ENCODE data around the gene PLEKHB1.
"Not testable (repeated sequence)": the region's sequence is repeated elsewhere in the genome, so short reads cannot be mapped to it uniquely, and the experiment has no call there.

PLEKHB1 gene

DNA sequence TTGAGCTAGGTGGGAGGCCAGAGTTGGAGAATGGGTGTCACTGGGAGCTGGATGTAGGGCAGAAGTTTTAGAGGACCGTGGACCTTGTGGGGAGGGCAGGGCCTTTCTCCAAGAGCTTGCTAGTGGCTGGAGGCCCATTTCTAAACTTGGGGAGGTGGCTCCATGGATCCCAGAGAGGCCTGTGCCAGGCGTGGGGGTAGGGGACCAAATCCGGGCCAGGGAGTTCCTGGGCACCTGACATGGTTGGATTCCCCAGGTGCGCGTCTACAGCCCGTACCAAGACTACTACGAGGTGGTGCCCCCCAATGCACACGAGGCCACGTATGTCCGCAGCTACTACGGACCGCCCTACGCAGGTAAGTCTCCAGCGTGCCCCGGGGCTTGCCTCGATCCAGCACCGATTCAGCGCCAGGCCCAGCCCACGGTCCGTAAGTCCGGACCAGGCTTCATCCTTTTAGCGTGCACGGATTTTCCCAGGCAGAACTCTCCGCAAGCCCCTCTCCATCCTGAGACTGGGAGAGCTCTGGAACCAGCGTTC lies 14.2 kb downstream of the PLEKHB1 start:
- Histone ChIP-seq H3K9me3 (ENCODE audit: control insufficient read depth, insufficient read depth, low read depth, low read length) (no peaks in the 10 kb centered on the region), H3K9ac (ENCODE audit: low read length) (no peak overlapping the region), H3K27ac (ENCODE audit: low read depth, low read length) (no peak overlapping the region), H3K27me3 (ENCODE audit: control insufficient read depth, insufficient read depth, low read length) (peaks cover 32% of the 10 kb centered on the region), H3K4me1 (ENCODE audit: control insufficient read depth, insufficient read depth, low read length) (peaks cover 10% of the 10 kb centered on the region; the same call in 1 of the 2 replicates), H3K4me3 (ENCODE audit: low read depth, low read length) (peak overlapping the region; percentile 10; the same call in 1 of the 2 replicates), H3K36me3 (ENCODE audit: control insufficient read depth, insufficient read depth, low read length) (no peaks in the 10 kb centered on the region)

DNA sequence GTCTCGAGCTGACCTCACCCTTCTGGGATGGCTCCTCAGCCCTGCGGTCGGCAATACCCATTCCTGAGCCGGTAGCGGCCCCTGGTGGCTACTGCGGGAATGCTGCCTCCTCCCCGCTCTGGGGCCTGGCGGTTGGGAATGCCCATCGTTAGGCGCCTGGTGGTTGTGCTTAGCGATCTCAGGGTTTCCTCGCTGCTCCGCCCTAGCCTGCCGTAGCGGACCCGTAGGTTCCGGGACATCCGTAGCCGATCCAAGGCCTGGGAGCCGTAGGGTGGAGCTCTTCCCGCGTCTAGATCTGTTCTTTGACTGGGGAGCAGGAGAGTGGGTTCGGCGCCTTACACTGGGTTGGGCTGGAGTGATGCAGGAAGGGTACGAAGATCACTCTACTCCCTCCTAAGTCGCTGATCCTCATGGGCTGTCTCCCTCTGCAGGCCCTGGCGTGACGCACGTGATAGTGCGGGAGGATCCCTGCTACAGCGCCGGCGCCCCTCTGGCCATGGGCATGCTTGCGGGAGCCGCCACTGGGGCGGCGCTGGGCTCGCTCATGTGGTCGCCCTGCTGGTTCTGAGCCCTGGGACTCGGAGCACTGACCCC lies 14.8 kb downstream of the PLEKHB1 start:
- H3K27ac ChIP-seq (ENCODE audit: low read depth, low read length): no peak overlapping the region
- H3K9me3 ChIP-seq (ENCODE audit: control insufficient read depth, insufficient read depth, low read depth, low read length): no peaks in the 10 kb centered on the region
- peak overlapping the region; percentile 58 for H3K4me3 ChIP-seq (ENCODE audit: low read depth, low read length)
- H3K27me3 ChIP-seq (ENCODE audit: control insufficient read depth, insufficient read depth, low read length): peaks cover 32% of the 10 kb centered on the region
- H3K36me3 ChIP-seq (ENCODE audit: control insufficient read depth, insufficient read depth, low read length): no peaks in the 10 kb centered on the region
- H3K4me1 ChIP-seq (ENCODE audit: control insufficient read depth, insufficient read depth, low read length): peaks cover 10% of the 10 kb centered on the region; the same call in 1 of the 2 replicates
- H3K9ac ChIP-seq (ENCODE audit: low read length): peak overlapping the region; percentile 67

DNA sequence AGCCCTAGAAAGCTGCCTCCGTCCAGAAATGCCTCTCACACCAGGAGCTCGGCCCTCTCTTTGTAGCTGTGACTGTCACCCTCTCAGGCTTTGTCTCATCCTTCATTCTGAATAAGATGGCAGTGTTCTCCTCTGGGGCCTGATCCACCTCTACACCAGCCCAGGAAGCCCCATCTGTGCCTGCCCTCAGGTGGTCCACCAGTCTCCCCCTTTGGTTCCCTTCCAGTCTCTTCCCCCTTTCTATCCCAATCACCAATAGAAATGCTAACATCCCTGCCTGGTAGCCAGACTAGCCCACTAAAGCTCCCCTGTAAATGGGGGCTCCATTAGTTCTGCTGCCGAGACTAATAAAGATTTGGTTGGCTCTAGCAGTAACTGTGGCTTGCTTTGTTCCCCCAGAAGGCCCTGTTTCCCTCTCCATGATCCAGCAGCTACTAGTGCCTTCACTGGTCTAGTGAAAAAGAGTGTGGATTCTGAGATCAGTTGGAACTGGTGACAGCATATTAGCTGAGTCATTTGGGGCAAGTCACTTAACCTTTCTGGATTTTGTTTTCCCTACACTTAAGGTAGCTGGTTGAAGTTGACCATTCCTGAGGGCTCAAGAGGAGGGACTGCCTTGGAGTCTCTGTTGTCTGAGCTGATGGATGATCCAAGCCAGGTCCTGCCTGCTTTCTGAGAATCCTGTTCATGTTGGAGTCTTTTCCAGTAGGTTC lies 16.2 kb downstream of the PLEKHB1 start:
- Histone ChIP-seq H3K27me3 (ENCODE audit: control insufficient read depth, insufficient read depth, low read length) (peaks cover 32% of the 10 kb centered on the region), H3K4me3 (ENCODE audit: low read depth, low read length) (no peak overlapping the region), H3K9ac (ENCODE audit: low read length) (no peak overlapping the region), H3K4me1 (ENCODE audit: control insufficient read depth, insufficient read depth, low read length) (peaks cover 10% of the 10 kb centered on the region; the same call in 1 of the 2 replicates), H3K36me3 (ENCODE audit: control insufficient read depth, insufficient read depth, low read length) (no peaks in the 10 kb centered on the region), H3K9me3 (ENCODE audit: control insufficient read depth, insufficient read depth, low read depth, low read length) (no peaks in the 10 kb centered on the region), H3K27ac (ENCODE audit: low read depth, low read length) (no peak overlapping the region)

DNA sequence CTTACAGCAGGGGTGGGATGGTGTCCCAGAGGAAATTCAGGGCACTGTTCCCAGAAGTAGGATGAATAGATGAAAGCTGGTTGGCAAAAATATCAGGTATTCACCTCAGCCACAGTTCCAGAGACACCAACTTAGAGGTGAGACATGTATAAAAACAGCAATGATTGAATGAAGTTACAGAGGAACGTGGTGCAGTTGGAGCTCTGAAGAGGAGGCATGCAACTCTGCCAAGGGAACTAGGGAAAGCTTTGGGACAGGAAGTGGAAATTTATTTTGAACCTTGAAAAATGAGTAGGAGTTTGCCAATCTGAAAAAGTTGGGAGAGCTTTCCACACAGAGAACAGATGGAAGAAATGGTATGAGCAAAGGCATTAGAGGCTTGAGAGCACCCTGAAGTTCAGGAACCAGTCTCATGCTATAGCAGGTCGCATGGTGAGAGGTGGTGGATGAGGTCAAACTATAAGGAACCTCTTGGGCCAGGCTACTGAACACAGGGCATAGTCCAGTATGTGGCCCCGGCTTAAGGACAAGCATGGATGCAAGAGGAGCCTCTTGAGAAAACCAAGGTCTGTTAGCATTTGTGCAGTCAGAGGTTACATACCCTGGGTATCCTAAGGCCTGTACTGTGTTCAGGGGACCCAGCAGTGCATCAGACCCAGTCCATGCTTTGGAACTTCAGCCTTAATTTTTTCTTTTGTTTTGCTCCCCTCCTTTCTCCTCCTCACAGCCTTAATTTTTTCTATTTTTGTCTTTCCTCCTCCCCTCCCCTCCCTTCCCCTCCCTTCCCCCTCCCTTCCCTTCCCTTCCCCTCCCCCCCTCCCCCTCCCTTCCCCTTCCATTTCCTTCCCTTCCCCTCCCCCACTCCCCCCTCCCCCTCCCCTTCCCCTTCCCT lies 17.5 kb downstream of the PLEKHB1 start:
- Histone ChIP-seq H3K4me1 (ENCODE audit: control insufficient read depth, insufficient read depth, low read length) (peaks cover 10% of the 10 kb centered on the region; the same call in 1 of the 2 replicates), H3K9ac (ENCODE audit: low read length) (no peak overlapping the region), H3K9me3 (ENCODE audit: control insufficient read depth, insufficient read depth, low read depth, low read length) (no peaks in the 10 kb centered on the region), H3K4me3 (ENCODE audit: low read depth, low read length) (no peak overlapping the region), H3K36me3 (ENCODE audit: control insufficient read depth, insufficient read depth, low read length) (no peaks in the 10 kb centered on the region), H3K27ac (ENCODE audit: low read depth, low read length) (no peak overlapping the region), H3K27me3 (ENCODE audit: control insufficient read depth, insufficient read depth, low read length) (peaks cover 32% of the 10 kb centered on the region)

DNA sequence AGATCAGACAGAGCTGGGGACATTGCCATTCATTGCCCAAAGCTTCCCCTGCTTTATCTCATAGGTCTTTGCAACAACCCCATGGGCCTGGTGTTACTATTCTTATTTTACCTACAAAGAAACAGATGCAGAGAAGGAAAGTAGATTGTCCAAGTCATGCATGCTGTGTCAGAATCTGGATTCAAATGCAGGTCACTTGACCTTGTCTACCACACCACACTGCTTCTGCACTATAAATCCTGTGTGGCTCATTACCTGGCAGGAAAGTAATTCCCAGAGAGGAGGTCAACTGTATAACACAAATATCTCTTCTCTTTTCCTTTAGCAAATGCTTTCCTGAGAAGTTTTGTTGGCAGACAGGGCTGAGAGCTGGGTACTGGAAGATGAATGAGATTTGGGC lies 18.5 kb downstream of the PLEKHB1 start:
- Histone ChIP-seq H3K9ac (ENCODE audit: low read length) (no peak overlapping the region), H3K9me3 (ENCODE audit: control insufficient read depth, insufficient read depth, low read depth, low read length) (no peaks in the 10 kb centered on the region), H3K27me3 (ENCODE audit: control insufficient read depth, insufficient read depth, low read length) (peaks cover 25% of the 10 kb centered on the region), H3K4me3 (ENCODE audit: low read depth, low read length) (no peak overlapping the region), H3K27ac (ENCODE audit: low read depth, low read length) (no peak overlapping the region), H3K4me1 (ENCODE audit: control insufficient read depth, insufficient read depth, low read length) (peaks cover 10% of the 10 kb centered on the region; the same call in 1 of the 2 replicates), H3K36me3 (ENCODE audit: control insufficient read depth, insufficient read depth, low read length) (no peaks in the 10 kb centered on the region)

DNA sequence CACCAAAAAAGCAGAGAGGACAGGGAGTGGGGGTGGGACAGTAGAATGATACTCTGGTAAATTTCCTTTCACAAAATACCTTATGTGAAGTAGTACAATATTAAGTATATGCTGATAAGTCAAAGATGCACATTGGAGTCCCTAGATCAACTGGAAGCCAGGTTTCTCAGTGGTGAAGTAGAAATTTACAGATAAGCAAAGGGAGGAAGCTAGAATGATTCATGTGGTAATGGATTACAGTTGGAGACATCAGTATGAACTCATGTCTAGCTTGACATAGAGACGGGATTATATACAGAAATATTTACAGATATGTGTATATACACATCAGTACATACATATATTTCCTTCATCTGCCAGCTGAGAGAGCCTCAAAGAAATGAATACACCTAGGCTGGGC lies 21.5 kb downstream of the PLEKHB1 start:
- Histone ChIP-seq H3K27me3 (ENCODE audit: control insufficient read depth, insufficient read depth, low read length) (peaks cover 1% of the 10 kb centered on the region; the same call in 1 of the 2 replicates), H3K36me3 (ENCODE audit: control insufficient read depth, insufficient read depth, low read length) (no peaks in the 10 kb centered on the region), H3K4me3 (ENCODE audit: low read depth, low read length) (no peak overlapping the region), H3K9ac (ENCODE audit: low read length) (no peak overlapping the region), H3K9me3 (ENCODE audit: control insufficient read depth, insufficient read depth, low read depth, low read length) (no peaks in the 10 kb centered on the region), H3K27ac (ENCODE audit: low read depth, low read length) (no peak overlapping the region), H3K4me1 (ENCODE audit: control insufficient read depth, insufficient read depth, low read length) (peaks cover 7% of the 10 kb centered on the region; the same call in 1 of the 2 replicates)

DNA sequence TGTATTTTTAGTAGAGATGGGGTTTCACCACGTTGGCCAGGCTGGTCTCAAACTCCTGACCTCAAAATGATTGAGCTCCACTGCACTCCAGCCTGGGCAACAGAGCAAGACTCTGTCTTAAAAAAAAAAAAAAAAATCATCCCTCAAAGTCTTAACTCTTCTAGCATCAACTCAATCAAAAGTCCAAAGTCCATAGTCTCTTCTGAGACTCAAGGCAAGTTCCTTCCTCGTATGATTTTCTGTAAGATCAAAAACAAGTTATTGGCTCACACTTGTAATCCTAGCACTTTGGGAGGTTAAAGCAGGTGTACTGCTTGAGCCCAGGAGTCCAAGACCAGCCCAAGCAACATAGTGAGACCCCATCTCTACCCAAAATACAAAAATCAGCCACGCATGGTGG lies 24.4 kb downstream of the PLEKHB1 start:
- Histone ChIP-seq H3K27ac (ENCODE audit: low read depth, low read length) (no peak overlapping the region), H3K4me1 (ENCODE audit: control insufficient read depth, insufficient read depth, low read length) (no peaks in the 10 kb centered on the region), H3K9ac (ENCODE audit: low read length) (no peak overlapping the region), H3K9me3 (ENCODE audit: control insufficient read depth, insufficient read depth, low read depth, low read length) (no peaks in the 10 kb centered on the region), H3K4me3 (ENCODE audit: low read depth, low read length) (no peak overlapping the region), H3K36me3 (ENCODE audit: control insufficient read depth, insufficient read depth, low read length) (0 out of 2 replicates have a peak, but pooled peaks cover 3% of the 10 kb centered on the region), H3K27me3 (ENCODE audit: control insufficient read depth, insufficient read depth, low read length) (no peaks in the 10 kb centered on the region)

DNA sequence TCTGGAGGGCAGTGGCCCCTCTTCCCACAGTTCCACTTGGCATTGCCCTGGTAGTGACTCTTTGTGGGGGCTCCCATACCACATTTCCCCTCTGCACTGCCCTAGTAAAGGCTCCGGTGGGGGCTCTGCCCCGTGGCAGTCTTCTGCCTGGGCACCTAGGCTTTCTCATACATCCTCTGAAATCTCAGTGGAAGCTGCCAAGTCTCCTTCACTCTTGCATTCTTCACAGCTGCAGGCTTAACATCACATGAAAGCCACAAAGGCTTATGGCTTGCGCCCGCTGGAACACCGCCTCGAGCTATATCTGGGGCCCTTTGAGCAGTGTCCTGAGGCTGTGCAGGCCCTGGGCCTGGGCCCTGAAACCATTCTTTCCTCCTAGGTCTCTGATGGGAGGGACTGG lies 25.3 kb downstream of the PLEKHB1 start:
- Histone ChIP-seq H3K36me3 (ENCODE audit: control insufficient read depth, insufficient read depth, low read length) (0 out of 2 replicates have a peak, but pooled peaks cover 3% of the 10 kb centered on the region), H3K9ac (ENCODE audit: low read length) (no peak overlapping the region), H3K27ac (ENCODE audit: low read depth, low read length) (no peak overlapping the region)

DNA sequence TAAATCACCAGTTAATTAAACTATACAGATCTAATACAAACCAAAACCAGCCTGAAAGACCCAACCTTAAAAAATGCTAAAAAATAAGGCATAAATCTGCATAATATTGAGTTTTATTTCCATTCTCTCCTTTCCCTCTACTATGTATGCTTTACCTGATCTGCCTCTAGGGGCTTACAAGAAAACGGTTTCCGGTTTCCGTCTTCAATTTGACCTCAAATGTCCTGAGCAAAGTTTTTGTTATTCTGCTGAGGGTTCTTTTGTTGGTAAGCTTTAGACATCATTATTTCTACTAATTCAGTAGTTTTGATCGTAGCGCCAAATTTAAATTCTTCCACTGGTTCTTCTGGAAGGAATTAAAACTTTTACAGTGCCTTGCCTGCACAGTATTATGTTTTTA lies 30.2 kb downstream of the PLEKHB1 start:
- not testable (repeated sequence) for H3K4me3 ChIP-seq (ENCODE audit: low read depth, low read length); H3K27ac ChIP-seq (ENCODE audit: low read depth, low read length); H3K9ac ChIP-seq (ENCODE audit: low read length); H3K4me1 ChIP-seq (ENCODE audit: control insufficient read depth, insufficient read depth, low read length); H3K9me3 ChIP-seq (ENCODE audit: control insufficient read depth, insufficient read depth, low read depth, low read length); H3K27me3 ChIP-seq (ENCODE audit: control insufficient read depth, insufficient read depth, low read length)
- H3K36me3 ChIP-seq (ENCODE audit: control insufficient read depth, insufficient read depth, low read length): peaks cover 22% of the 10 kb centered on the region

More for the DNA sequence above, 25.3 kb downstream of the PLEKHB1 start:
- Histone ChIP-seq H3K27me3 (ENCODE audit: control insufficient read depth, insufficient read depth, low read length) (no peaks in the 10 kb centered on the region), H3K9me3 (ENCODE audit: control insufficient read depth, insufficient read depth, low read depth, low read length) (no peaks in the 10 kb centered on the region), H3K4me1 (ENCODE audit: control insufficient read depth, insufficient read depth, low read length) (no peaks in the 10 kb centered on the region), H3K4me3 (ENCODE audit: low read depth, low read length) (no peak overlapping the region)

DNA sequence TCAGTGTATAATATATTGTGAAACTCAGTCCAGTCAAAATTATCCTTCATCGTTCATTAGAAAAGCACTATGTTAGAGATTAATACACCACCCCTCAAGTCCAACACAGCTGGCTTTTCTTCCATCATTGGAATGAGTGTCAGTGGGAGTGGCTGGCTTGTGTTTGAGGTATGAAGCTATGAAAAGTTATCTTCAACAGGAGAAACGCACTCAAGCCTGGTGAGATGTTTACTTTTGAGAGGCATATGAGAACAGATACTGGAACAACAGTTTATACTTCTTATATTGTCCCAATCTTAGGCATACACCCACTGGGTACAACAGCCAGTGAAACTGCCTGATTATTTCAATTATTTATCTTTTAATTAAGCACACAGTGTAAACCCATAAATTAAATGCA lies 34.3 kb downstream of the PLEKHB1 start:
- H3K9me3 ChIP-seq (ENCODE audit: control insufficient read depth, insufficient read depth, low read depth, low read length): no peaks in the 10 kb centered on the region
- H3K9ac ChIP-seq (ENCODE audit: low read length): no peak overlapping the region
- no peak overlapping the region for H3K4me3 ChIP-seq (ENCODE audit: low read depth, low read length)
- H3K27ac ChIP-seq (ENCODE audit: low read depth, low read length): no peak overlapping the region
- H3K27me3 ChIP-seq (ENCODE audit: control insufficient read depth, insufficient read depth, low read length): no peaks in the 10 kb centered on the region
- H3K36me3 ChIP-seq (ENCODE audit: control insufficient read depth, insufficient read depth, low read length): peaks cover 23% of the 10 kb centered on the region
- H3K4me1 ChIP-seq (ENCODE audit: control insufficient read depth, insufficient read depth, low read length): no peaks in the 10 kb centered on the region

Data from HUES6 (cell line).